Mesendoderm (in vitro differentiated cells): ENCODE results near the gene AKR1C4.
A peak's percentile ranks its signal among the peaks of the same experiment; 100 is the strongest.
"Not testable (repeated sequence)": the region's sequence is repeated elsewhere in the genome, so short reads cannot be mapped to it uniquely, and the experiment has no call there.

ENCODE experiments used
- DNase-seq: peaks from one replicate; pipeline ENCODE4 v3.0.0; 2013
- H2AK5ac ChIP-seq: 2 replicates; pipeline ENCODE4 v1.6.1; 2013; ENCODE audit warnings: low read length, inconsistent platforms
- H2BK120ac ChIP-seq: 2 replicates; pipeline ENCODE4 v1.6.1; 2013; ENCODE audit warnings: low read depth, mild to moderate bottlenecking, low read length, moderate library complexity, mixed read lengths
- H2BK15ac ChIP-seq: replicated peaks from 2 replicates; pipeline ENCODE4 v1.6.1; 2013; ENCODE audit warnings: low read depth, mild to moderate bottlenecking, moderate library complexity
- H2BK5ac ChIP-seq: 2 replicates; pipeline ENCODE4 v1.6.1; 2013; ENCODE audit warnings: low read length, inconsistent platforms
- H3K18ac ChIP-seq: 2 replicates; pipeline ENCODE4 v1.6.1; 2013; ENCODE audit warnings: mild to moderate bottlenecking, low read length, mixed read lengths
- H3K23ac ChIP-seq: one replicate; pipeline ENCODE4 v1.6.1; 2013; ENCODE audit warnings: low read length
- H3K27ac ChIP-seq: 2 replicates; pipeline ENCODE4 v1.5.1; 2013; ENCODE audit warnings: low read depth, mild to moderate bottlenecking, inconsistent platforms, low read length, moderate library complexity
- H3K27me3 ChIP-seq: 2 replicates; pipeline ENCODE4 v1.6.1; 2013; ENCODE audit warnings: low read length, control low read depth, mild to moderate bottlenecking, inconsistent platforms; ENCODE audit not compliant: insufficient read depth, poor library complexity
- H3K36me3 ChIP-seq: 2 replicates; pipeline ENCODE4 v1.6.1; 2013; ENCODE audit warnings: low read length, inconsistent platforms; ENCODE audit not compliant: control insufficient read depth, insufficient read depth
- H3K4ac ChIP-seq: one replicate; pipeline ENCODE4 v1.6.1; 2013; ENCODE audit warnings: low read depth, mild to moderate bottlenecking, low read length, moderate library complexity
- H3K4me1 ChIP-seq: 2 replicates; pipeline ENCODE4 v1.6.1; 2013; ENCODE audit warnings: low read depth, low read length, inconsistent platforms; ENCODE audit not compliant: control insufficient read depth
- H3K4me2 ChIP-seq: 2 replicates; pipeline ENCODE4 v1.6.1; 2013; ENCODE audit warnings: low read length
- H3K4me3 ChIP-seq: 2 replicates; pipeline ENCODE4 v1.5.1; 2013; ENCODE audit warnings: mild to moderate bottlenecking, low read length
- H3K56ac ChIP-seq: one replicate; pipeline ENCODE4 v1.6.1; 2013; ENCODE audit warnings: low read length
- H3K79me1 ChIP-seq: 2 replicates; pipeline ENCODE4 v1.6.1; 2013; ENCODE audit warnings: low read length, inconsistent platforms
- H3K79me2 ChIP-seq: 2 replicates; pipeline ENCODE4 v1.6.1; 2013; ENCODE audit warnings: mild to moderate bottlenecking, low read length; ENCODE audit not compliant: control insufficient read depth, insufficient read depth
- H3K9ac ChIP-seq: 2 replicates; pipeline ENCODE4 v1.6.1; 2013; ENCODE audit warnings: low read length, inconsistent platforms
- H4K5ac ChIP-seq: one replicate; pipeline ENCODE4 v1.6.1; 2013; ENCODE audit warnings: low read length
- H4K8ac ChIP-seq: one replicate; pipeline ENCODE4 v1.6.1; 2013; ENCODE audit warnings: low read depth, mild to moderate bottlenecking, control low read depth, low read length, moderate library complexity
- WGBS: extraction: QIAGEN DNeasy Blood & Tissue Kit; methylation state at CpG from one replicate; pipeline ENCODE4 v1.1.7; 2013; ENCODE audit warnings: low lambda C conversion rate, missing lambda C conversion rate; ENCODE audit not compliant: insufficient coverage; ENCODE audit errors: extremely low coverage; 5-methylcytosine and 5-hydroxymethylcytosine counted together

The AKR1C4 gene

DNA sequence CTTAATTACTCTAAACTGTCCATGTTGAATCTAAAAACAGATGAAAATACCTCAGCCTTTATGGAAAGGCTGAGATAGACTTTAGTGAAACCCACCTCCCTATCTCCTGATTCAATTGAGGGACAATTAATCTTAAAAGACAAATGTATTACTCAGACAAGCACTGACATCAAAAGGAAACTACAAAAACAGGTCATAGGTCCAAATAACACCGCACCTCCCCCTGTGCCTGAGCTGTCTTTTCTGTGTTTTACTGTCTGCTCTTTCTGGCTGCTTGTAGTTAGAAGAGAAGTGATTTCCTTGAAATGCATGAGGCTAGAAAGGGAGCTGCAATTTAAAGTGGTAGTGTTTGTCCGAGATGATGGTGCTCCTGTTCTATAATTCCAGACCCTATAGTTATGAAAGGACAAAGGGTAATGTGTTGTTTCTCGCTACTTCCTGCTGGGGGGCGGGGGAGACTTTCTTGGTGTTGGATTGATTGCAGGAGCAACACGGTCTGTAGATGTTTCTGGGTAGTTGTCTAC is 27.7 kb upstream of the AKR1C4 start:
- Histone ChIP-seq H3K79me2 (no peaks in the 10 kb centered on the region), H2BK120ac (no peak overlapping the region), H3K56ac (no peak overlapping the region), H3K4me2 (no peak overlapping the region), H2BK5ac (no peak overlapping the region), H2BK15ac (no peak overlapping the region), H4K8ac (no peak overlapping the region), H3K18ac (no peak overlapping the region), H3K36me3 (no peaks in the 10 kb centered on the region), H3K27ac (no peak overlapping the region), H3K27me3 (no peaks in the 10 kb centered on the region), H2AK5ac (no peak overlapping the region), H3K9ac (no peak overlapping the region), H3K79me1 (no peaks in the 10 kb centered on the region), H4K5ac (no peak overlapping the region), H3K4me1 (no peaks in the 10 kb centered on the region), H3K4me3 (no peak overlapping the region), H3K4ac (no peak overlapping the region), H3K23ac (no peak overlapping the region)
- DNase-seq: no peak
- WGBS: no CpG with 5 or more reads among the region's 5 CpGs

DNA sequence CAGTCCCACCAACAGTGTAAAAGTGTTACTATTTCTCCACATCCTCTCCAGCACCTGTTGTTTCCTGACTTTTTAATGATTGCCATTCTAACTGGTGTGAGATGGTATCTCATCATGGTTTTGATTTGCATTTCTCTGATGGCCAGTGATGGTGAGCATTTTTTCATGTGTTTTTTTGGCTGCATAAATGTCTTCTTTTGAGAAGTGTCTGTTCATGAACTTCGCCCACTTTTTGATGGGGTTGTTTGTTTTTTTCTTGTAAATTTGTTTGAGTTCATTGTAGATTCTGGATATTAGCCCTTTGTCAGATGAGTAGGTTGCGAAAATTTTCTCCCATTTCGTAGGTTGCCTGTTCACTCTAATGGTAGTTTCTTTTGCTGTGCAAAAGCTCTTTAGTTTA is 21.1 kb upstream of the AKR1C4 start:
- not testable (repeated sequence) for H3K4me2 ChIP-seq, H2BK15ac ChIP-seq

DNA sequence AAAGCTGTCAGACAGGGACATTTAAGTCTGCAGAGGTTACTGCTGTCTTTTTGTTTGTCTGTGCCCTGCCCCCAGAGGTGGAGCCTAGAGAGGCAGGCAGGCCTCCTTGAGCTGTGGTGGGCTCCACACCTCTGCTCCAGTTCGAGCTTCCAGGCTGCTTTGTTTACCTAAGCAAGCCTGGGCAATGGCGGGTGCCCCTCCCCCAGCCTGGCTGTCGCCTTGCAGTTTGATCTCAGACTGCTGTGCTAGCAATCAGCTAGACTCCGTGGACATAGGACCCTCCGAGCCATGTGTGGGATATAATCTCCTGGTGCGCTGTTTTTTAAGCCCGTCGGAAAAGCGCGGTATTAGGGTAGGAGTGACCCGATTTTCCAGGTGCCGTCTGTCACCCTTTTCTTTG is 16.1 kb upstream of the AKR1C4 start:
- not testable (repeated sequence) for DNase-seq, H3K23ac ChIP-seq, H2BK120ac ChIP-seq, H3K79me1 ChIP-seq, H4K5ac ChIP-seq, H3K36me3 ChIP-seq, H3K56ac ChIP-seq, H3K4me2 ChIP-seq, H2BK15ac ChIP-seq, H3K79me2 ChIP-seq, H3K27me3 ChIP-seq, H3K18ac ChIP-seq, H3K4me1 ChIP-seq, H3K4me3 ChIP-seq, H3K9ac ChIP-seq, H4K8ac ChIP-seq, H2BK5ac ChIP-seq, H3K27ac ChIP-seq, H3K4ac ChIP-seq, H2AK5ac ChIP-seq
- WGBS: no CpG with 5 or more reads among the region's 12 CpGs

More for the DNA sequence above, 21.1 kb upstream of the AKR1C4 start:
- not testable (repeated sequence) for H4K5ac ChIP-seq, H3K23ac ChIP-seq, H3K36me3 ChIP-seq, H4K8ac ChIP-seq, H2BK5ac ChIP-seq, H3K4me1 ChIP-seq, H3K79me1 ChIP-seq, H3K27me3 ChIP-seq, H2BK120ac ChIP-seq, H3K56ac ChIP-seq, H3K79me2 ChIP-seq, H3K9ac ChIP-seq, H3K4me3 ChIP-seq, H3K27ac ChIP-seq, H3K4ac ChIP-seq, DNase-seq, H2AK5ac ChIP-seq, H3K18ac ChIP-seq
- no CpG with 5 or more reads among the region's 3 CpGs for WGBS

DNA sequence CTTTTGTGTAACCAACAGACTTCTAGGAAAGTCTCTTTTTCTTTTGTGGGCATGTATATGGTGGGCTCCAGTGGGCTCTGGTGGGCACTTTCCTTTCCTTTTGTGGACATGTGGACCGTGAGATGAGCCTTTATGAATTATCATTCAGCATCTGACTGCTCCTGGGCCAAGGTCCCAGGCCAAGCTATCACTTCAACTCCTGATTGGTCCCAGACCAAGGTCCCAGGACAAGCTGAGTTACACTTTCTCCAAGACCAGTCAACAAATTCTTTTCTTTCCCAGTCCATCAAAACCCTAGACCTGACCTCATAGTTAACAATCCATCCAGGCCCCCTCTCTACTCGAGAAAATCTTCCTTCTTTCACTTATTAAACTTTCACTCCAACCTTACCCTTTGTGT is 12.7 kb upstream of the AKR1C4 start:
- peaks cover 2% of the 10 kb centered on the region for H3K4me1 ChIP-seq
- H2AK5ac ChIP-seq: no peak overlapping the region
- no peaks in the 10 kb centered on the region for H3K27me3 ChIP-seq
- H3K36me3 ChIP-seq: no peaks in the 10 kb centered on the region
- no peak overlapping the region for H3K27ac ChIP-seq
- H3K56ac ChIP-seq: no peak overlapping the region
- no peaks in the 10 kb centered on the region for H3K79me2 ChIP-seq
- no peak overlapping the region for H2BK120ac ChIP-seq
- H3K4ac ChIP-seq: no peak overlapping the region
- no peaks in the 10 kb centered on the region for H3K79me1 ChIP-seq
- 100% methylated on average over 1 of the region's 2 CpGs for WGBS
- no peak overlapping the region for H4K8ac ChIP-seq
- no peak overlapping the region for H2BK15ac ChIP-seq
- H3K4me3 ChIP-seq: no peak overlapping the region
- no peak overlapping the region for H4K5ac ChIP-seq
- H3K18ac ChIP-seq: no peak overlapping the region
- H3K4me2 ChIP-seq: no peak overlapping the region
- no peak overlapping the region for H3K23ac ChIP-seq
- no peak for DNase-seq
- H2BK5ac ChIP-seq: no peak overlapping the region
- no peak overlapping the region for H3K9ac ChIP-seq

DNA sequence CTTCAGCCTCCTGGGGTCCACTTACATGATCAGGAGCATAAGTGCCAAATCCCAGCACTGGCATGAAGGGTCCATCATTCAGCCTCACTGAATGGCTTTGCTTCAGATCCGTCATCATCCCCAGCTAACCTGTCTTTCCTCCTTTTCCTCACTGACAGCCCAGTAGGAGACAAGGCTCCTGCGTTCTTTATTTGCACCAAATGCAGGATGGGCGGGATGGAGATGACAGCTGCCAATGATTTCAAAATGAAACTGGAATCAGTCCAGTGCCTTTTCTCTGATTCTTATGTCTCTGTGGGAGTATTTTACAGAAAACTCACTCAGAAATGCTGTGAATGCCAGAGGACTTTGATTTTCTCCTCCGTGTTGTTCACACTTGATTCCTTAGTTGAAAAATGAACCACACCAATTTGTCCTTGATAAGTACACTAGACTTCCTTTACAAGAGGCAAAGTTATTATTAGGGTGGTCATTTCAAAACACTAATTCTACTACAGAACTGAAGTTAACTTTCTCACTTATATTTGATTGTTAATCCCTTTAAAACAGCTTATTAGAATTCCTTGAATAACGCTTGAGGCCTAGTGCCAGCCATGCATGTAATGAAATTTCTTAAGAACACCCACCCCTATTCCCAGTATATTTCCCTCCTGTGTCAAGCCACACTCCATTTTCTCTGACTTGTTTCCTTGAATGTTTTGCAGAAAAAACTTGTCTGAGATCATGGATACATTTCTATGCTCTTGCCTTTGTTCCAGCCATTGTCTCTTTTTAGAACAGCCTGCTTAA is 11.5 kb upstream of the AKR1C4 start, which contains the start of gene AKR1C8:
TSS of gene AKR1C8 (minus strand) at position 164 of the 789 bp plus-strand sequence. CDS start at position 118, 46 bp downstream.
- WGBS: no CpG with 5 or more reads among the region's 5 CpGs
- Histone ChIP-seq H3K56ac (no peak within 1 kb of the TSS), H3K4ac (no peak within 1 kb of the TSS), H3K4me3 (no peak within 1 kb of the TSS), H3K4me1 (peaks cover 2% of the 10 kb centered on the region), H3K36me3 (no peaks in the 10 kb centered on the region), H4K5ac (no peak within 1 kb of the TSS), H2AK5ac (no peak within 1 kb of the TSS), H2BK5ac (peak within 1 kb of the TSS; percentile 51), H3K79me2 (no peaks in the 10 kb centered on the region), H2BK15ac (no peak within 1 kb of the TSS), H3K4me2 (no peak within 1 kb of the TSS), H3K23ac (no peak within 1 kb of the TSS), H3K79me1 (no peaks in the 10 kb centered on the region), H3K18ac (no peak within 1 kb of the TSS), H3K9ac (no peak within 1 kb of the TSS), H4K8ac (no peak within 1 kb of the TSS), H3K27ac (no peak within 1 kb of the TSS), H3K27me3 (no peaks in the 10 kb centered on the region), H2BK120ac (peak within 1 kb of the TSS; percentile 47)
- DNase-seq: no peak
